ENCODE measurements around the gene AAGAB. TPM values are rescaled to one million over a fixed set of nuclear protein-coding genes. Genes with fewer than 3 reads are reported as not detected.

The AAGAB gene
- total RNA-seq, 1 experiment from 2014 or later: 102 TPM

DNA sequence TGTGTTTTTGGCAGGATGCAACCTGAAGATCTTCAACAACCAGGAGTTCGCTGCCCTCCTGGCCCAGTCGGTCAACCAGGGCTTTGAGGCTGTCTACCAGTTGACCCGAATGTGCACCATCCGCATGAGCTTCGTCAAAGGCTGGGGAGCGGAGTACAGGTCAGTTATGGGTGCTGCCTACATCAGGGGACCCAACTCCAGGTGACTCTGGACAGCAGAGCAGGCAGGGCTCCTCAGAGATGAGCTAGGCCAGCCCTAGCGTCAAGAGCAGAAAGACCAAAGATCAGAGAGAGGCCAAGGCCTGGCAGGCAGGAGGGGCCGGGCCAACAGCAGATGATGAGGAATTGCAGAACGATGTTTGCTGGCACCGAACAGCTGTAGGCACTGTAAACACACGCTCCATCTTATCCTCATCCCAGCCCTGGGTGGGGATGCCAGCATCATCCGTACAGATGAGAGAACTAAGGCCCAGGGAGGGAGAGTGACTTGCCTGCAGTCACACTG lies 67.1 kb downstream of the AAGAB start:
- CTCF ChIA-PET: interaction anchor here (0.5 to 0.7 kb wide), 2 partner anchors 19 to 38 kb away, joined by 3 read pairs; no protein-coding TSS in a partner anchor
- POLR2A ChIA-PET: interaction anchor here (0.7 kb wide), 1 partner anchor 10 kb away, joined by 4 read pairs; no protein-coding TSS in a partner anchor
- Histone ChIP-seq H3K9me3 (ENCODE audit: control insufficient read depth, insufficient read depth, low read depth, low read length) (no peaks in the 10 kb centered on the region), H3K4me3 (ENCODE audit: low read depth in 2 of 2, low read length in 2 of 2) (no peak overlapping the region), H3K27me3 (ENCODE audit: control insufficient read depth, insufficient read depth, low read length) (no peaks in the 10 kb centered on the region), H3K27ac (ENCODE audit: low read length) (peak overlapping the region; percentile 84), H3K4me1 (ENCODE audit: control insufficient read depth, insufficient read depth, low read length) (peaks cover 94% of the 10 kb centered on the region), H3K36me3 (ENCODE audit: control insufficient read depth, insufficient read depth, low read length) (peaks cover 56% of the 10 kb centered on the region)
- in situ Hi-C loops (cut with HindIII; ENCODE audit: low pct_unique_long_range_greater_than_20kb, low sequenced_read_pairs) (no loop called here), intact Hi-C loops (cut with micrococcal nuclease; ENCODE audit: unreplicated experiment) (no loop called here)
- TF ChIP-seq POLR2AphosphoS5 (IDR thresholded peaks at IDR 0.05; ENCODE audit: low read depth, low read length) (peak; percentile 50), CTCF (IDR thresholded peaks at IDR 0.05) (no peak)
- ATAC-seq (peak; percentile 6; the same call in 1 of the 2 replicates), DNase-seq (ENCODE audit: low read depth, low spot score) (no peak)
- BruUV-seq (replicated peaks): no TSS peak

GRCh38 chr15:67186688-67187087 lies 67.8 kb downstream of the AAGAB start:
- TF ChIP-seq TCF7L2 (IDR thresholded peaks at IDR 0.05; ENCODE audit: low read depth, low read length): no peak
- peaks cover 54% of the 10 kb centered on the region for H3K36me3 ChIP-seq (ENCODE audit: control insufficient read depth, insufficient read depth, low read length)
- peaks cover 94% of the 10 kb centered on the region for H3K4me1 ChIP-seq (ENCODE audit: control insufficient read depth, insufficient read depth, low read length)
- POLR2A ChIA-PET: no interaction called here
- in situ Hi-C loops (cut with HindIII; ENCODE audit: low pct_unique_long_range_greater_than_20kb, low sequenced_read_pairs): no loop called here
- no peak for DNase-seq (ENCODE audit: low read depth, low spot score)
- ATAC-seq: no peak
- no peaks in the 10 kb centered on the region for H3K27me3 ChIP-seq (ENCODE audit: control insufficient read depth, insufficient read depth, low read length)
- BruUV-seq (replicated peaks): no TSS peak
- peak overlapping the region; percentile 84 for H3K27ac ChIP-seq (ENCODE audit: low read length)
- CTCF ChIA-PET: no interaction called here
- no peaks in the 10 kb centered on the region for H3K9me3 ChIP-seq (ENCODE audit: control insufficient read depth, insufficient read depth, low read depth, low read length)
- H3K4me3 ChIP-seq (ENCODE audit: low read depth in 2 of 2, low read length in 2 of 2): no peak overlapping the region
- intact Hi-C loops (cut with micrococcal nuclease; ENCODE audit: unreplicated experiment): no loop called here

- peaks cover 91% of the 10 kb centered on the region for H3K4me1 ChIP-seq (ENCODE audit: control insufficient read depth, insufficient read depth, low read length)
- peak overlapping the region; percentile 84 for H3K27ac ChIP-seq (ENCODE audit: low read length)
- DNase-seq (ENCODE audit: low read depth, low spot score) (no peak), ATAC-seq (0 out of 2 replicates have a peak, but pooled peaks have one; percentile 2)
- H3K27me3 ChIP-seq (ENCODE audit: control insufficient read depth, insufficient read depth, low read length): no peaks in the 10 kb centered on the region
- BruUV-seq (replicated peaks): no TSS peak
- no peaks in the 10 kb centered on the region for H3K9me3 ChIP-seq (ENCODE audit: control insufficient read depth, insufficient read depth, low read depth, low read length)
- intact Hi-C loops (cut with micrococcal nuclease; ENCODE audit: unreplicated experiment) (no loop called here), in situ Hi-C loops (cut with HindIII; ENCODE audit: low pct_unique_long_range_greater_than_20kb, low sequenced_read_pairs) (no loop called here)
- H3K4me3 ChIP-seq (ENCODE audit: low read depth in 2 of 2, low read length in 2 of 2): no peak overlapping the region
- POLR2A ChIA-PET: interaction anchor here (0.7 kb wide), 1 partner anchor 83 kb away, joined by 8 read pairs; no protein-coding TSS in a partner anchor
- H3K36me3 ChIP-seq (ENCODE audit: control insufficient read depth, insufficient read depth, low read length): peaks cover 52% of the 10 kb centered on the region
- TF ChIP-seq CTCF (IDR thresholded peaks at IDR 0.05) (no peak), SIN3A (IDR thresholded peaks at IDR 0.05; ENCODE audit: borderline replicate concordance, insufficient read depth, low read depth, low read length) (no peak), TCF7L2 (IDR thresholded peaks at IDR 0.05; ENCODE audit: low read depth, low read length) (no peak), REST (IDR thresholded peaks at IDR 0.05; ENCODE audit: insufficient read depth in 1 of 2, low read depth in 2 of 2, low read length in 1 of 2) (no peak)
- CTCF ChIA-PET: no interaction called here
Observed at GRCh38 chr15:67186226-67186649, 68.2 kb downstream of the AAGAB start.

Data from Panc1 (cell line).